A673 (cell line): ENCODE results near the gene RNU2-1. TPM values are rescaled to one million over a fixed set of nuclear protein-coding genes. Genes with fewer than 3 reads are reported as not detected.

Experiments used
- BruUV-seq: library from RNA; stranded (reverse); fragments of 400-500 nt; replicated peaks from 2 replicates; lab custom pipeline; 2021; lab: Mats Ljungman, UMichigan
- CTCF ChIA-PET: fragments of 300-600 bp; sonication (Branson Sonifier 250); formaldehyde crosslinking; loops from one replicate; lab custom pipeline; 2022; ENCODE audit warnings: antibody characterized with exemption; lab: Charles Lee
- POLR2A ChIA-PET: fragments of 300-600 bp; sonication (Branson Sonifier 250); formaldehyde crosslinking; loops from one replicate; lab custom pipeline; 2022; ENCODE audit warnings: antibody characterized with exemption; ENCODE audit not compliant: low non-redundant PET; lab: Charles Lee
- DNase-seq: peaks from one replicate; pipeline ENCODE4 v3.0.0-alpha.2; 2015; ENCODE audit warnings: low spot score
- H3K27ac ChIP-seq: fragments of 200-600 bp; sonication (generic); 2 replicates; pipeline ENCODE4 v1.5.1; 2016; ENCODE audit warnings: mixed run types, low read depth, mild to moderate bottlenecking, mixed read lengths, antibody characterized with exemption, low read length; ENCODE audit not compliant: poor library complexity, severe bottlenecking
- H3K27me3 ChIP-seq: fragments of 200-600 bp; sonication (generic); replicated peaks from 2 replicates; pipeline ENCODE4 v1.6.1; 2017; ENCODE audit warnings: mixed run types, low read depth, mild to moderate bottlenecking, mixed read lengths, antibody characterized with exemption, low read length; ENCODE audit not compliant: insufficient read depth, poor library complexity
- H3K36me3 ChIP-seq: fragments of 200-600 bp; sonication (generic); 2 replicates; pipeline ENCODE4 v1.6.1; 2016; ENCODE audit warnings: mixed run types, mild to moderate bottlenecking, mixed read lengths, antibody characterized with exemption, low read length; ENCODE audit not compliant: insufficient read depth, poor library complexity, severe bottlenecking
- H3K4me1 ChIP-seq: fragments of 200-600 bp; sonication (generic); 2 replicates; pipeline ENCODE4 v1.6.1; 2017; ENCODE audit warnings: mixed run types, mild to moderate bottlenecking, mixed read lengths, antibody characterized with exemption, low read length; ENCODE audit not compliant: insufficient read depth, poor library complexity, severe bottlenecking
- H3K4me3 ChIP-seq: fragments of 200-600 bp; sonication (generic); 2 replicates; pipeline ENCODE4 v1.5.1; 2016; ENCODE audit warnings: low read depth, mixed run types, mild to moderate bottlenecking, mixed read lengths, low read length; ENCODE audit not compliant: poor library complexity, severe bottlenecking
- H3K9me3 ChIP-seq: fragments of 200-600 bp; sonication (generic); 2 replicates; pipeline ENCODE4 v1.6.1; 2016; ENCODE audit warnings: mixed run types, low read depth, mild to moderate bottlenecking, mixed read lengths, antibody characterized with exemption, low read length; ENCODE audit not compliant: poor library complexity, severe bottlenecking
- EZH2 ChIP-seq: fragments of 200-600 bp; sonication (generic); IDR thresholded peaks from 2 replicates; pipeline ENCODE4 v1.6.1; 2017; ENCODE audit warnings: borderline replicate concordance, low read depth, mild to moderate bottlenecking, mixed read lengths, antibody characterized with exemption, low read length; ENCODE audit not compliant: poor library complexity, severe bottlenecking
- intact Hi-C: fragments of 100-400 bp; cut with micrococcal nuclease; formaldehyde crosslinking; loops from one replicate; pipeline ENCODE4 v1.10.0; 2022; ENCODE audit not compliant: unreplicated experiment
- total RNA-seq: library from RNA; stranded (reverse); gene quantifications from 2 replicates; pipeline ENCODE4 v1.2.3, GENCODE V29; 2021
- TF ChIP-seq, protein P1 (sequence below): fragments of 300-800, 200-600 bp; sonication (generic); conservative IDR thresholded peaks from 2 replicates; pipeline ENCODE4 v1.5.1; 2017; ENCODE audit warnings: low read depth, mild to moderate bottlenecking, antibody characterized with exemption, low read length, moderate library complexity, mixed read lengths

RNU2-1 gene
- total RNA-seq, 1 experiment from 2014 or later: 3,906 TPM

DNA sequence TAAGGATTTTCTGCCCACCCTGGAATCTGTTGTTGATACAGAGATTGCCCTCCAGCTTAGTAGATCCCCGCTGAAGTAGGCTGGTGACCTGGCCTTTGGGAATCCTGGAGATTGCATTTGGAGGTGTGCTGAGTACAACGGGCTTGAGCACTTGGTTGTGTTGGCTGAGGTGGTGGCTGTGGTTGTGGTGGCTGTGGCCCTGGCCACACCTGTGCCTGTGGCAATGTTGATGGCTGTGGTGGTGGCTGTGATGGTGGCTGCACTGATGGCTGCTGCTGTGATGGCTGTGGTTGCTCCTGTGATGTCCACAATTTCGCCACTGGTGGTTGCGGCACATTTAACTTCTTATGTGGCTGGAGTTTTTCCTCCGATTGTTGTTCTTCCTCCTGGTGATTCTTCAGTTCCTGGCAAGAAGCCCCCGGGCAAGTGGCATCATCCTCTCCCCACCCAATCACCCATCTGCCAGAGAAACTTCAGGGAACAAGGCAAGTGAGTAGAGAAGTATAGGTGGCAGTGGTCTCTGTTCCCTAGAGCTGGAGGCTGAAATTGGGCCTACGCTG, 9.6 kb downstream of the RNU2-1 start:
- Histone ChIP-seq H3K27me3 (no peaks in the 10 kb centered on the region), H3K4me3 (no peak overlapping the region), H3K9me3 (no peaks in the 10 kb centered on the region), H3K27ac (no peak overlapping the region), H3K4me1 (no peaks in the 10 kb centered on the region), H3K36me3 (no peaks in the 10 kb centered on the region)
- no peak for DNase-seq
- POLR2A ChIA-PET: interaction anchor here (0.6 kb wide), 1 partner anchor 92 kb away, joined by 8 read pairs; no protein-coding TSS in a partner anchor
- intact Hi-C loops: no loop called here
- CTCF ChIA-PET: no interaction called here
- no TSS peak for BruUV-seq
- TF ChIP-seq, protein P1, sequence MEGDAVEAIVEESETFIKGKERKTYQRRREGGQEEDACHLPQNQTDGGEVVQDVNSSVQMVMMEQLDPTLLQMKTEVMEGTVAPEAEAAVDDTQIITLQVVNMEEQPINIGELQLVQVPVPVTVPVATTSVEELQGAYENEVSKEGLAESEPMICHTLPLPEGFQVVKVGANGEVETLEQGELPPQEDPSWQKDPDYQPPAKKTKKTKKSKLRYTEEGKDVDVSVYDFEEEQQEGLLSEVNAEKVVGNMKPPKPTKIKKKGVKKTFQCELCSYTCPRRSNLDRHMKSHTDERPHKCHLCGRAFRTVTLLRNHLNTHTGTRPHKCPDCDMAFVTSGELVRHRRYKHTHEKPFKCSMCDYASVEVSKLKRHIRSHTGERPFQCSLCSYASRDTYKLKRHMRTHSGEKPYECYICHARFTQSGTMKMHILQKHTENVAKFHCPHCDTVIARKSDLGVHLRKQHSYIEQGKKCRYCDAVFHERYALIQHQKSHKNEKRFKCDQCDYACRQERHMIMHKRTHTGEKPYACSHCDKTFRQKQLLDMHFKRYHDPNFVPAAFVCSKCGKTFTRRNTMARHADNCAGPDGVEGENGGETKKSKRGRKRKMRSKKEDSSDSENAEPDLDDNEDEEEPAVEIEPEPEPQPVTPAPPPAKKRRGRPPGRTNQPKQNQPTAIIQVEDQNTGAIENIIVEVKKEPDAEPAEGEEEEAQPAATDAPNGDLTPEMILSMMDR: no peak
- TF ChIP-seq EZH2: no peak

DNA sequence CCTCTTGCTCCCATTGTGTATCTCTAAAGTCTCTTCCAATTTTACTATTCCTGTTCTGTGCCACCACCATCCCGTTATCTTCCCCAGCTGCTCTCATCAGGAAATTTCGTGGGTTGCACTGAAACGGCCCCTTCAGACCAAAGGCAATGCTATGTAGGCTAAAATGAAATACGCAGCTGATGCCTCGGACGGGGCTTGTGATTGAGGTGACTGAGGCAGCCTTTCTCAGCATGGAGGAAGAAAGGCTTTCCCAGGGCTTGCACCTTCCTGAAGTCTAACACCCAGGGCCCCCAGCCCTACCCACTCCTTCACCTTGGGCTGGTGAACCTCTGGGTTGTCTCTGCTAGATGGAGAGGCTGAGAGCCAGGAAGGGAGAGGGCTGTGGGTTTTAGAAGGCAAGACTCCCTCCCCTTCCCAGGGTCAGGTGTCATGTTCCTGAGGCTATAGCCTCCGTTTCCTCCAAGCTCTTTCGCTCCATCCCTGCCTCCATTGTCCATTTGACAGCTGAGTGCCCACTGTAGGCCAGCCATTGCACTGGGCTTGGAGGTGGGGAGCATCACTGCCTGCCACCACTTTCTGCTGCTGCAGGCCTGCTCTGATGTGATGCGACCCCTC, 13.2 kb downstream of the RNU2-1 start:
- ChIA-PET CTCF (no interaction called here), POLR2A (no interaction called here)
- Histone ChIP-seq H3K4me3 (no peak overlapping the region), H3K27me3 (no peaks in the 10 kb centered on the region), H3K4me1 (no peaks in the 10 kb centered on the region), H3K9me3 (no peaks in the 10 kb centered on the region), H3K36me3 (no peaks in the 10 kb centered on the region), H3K27ac (no peak overlapping the region)
- intact Hi-C loops: no loop called here
- BruUV-seq: no TSS peak
- no peak for DNase-seq
- TF ChIP-seq EZH2: no peak
- TF ChIP-seq, protein P1: no peak

DNA sequence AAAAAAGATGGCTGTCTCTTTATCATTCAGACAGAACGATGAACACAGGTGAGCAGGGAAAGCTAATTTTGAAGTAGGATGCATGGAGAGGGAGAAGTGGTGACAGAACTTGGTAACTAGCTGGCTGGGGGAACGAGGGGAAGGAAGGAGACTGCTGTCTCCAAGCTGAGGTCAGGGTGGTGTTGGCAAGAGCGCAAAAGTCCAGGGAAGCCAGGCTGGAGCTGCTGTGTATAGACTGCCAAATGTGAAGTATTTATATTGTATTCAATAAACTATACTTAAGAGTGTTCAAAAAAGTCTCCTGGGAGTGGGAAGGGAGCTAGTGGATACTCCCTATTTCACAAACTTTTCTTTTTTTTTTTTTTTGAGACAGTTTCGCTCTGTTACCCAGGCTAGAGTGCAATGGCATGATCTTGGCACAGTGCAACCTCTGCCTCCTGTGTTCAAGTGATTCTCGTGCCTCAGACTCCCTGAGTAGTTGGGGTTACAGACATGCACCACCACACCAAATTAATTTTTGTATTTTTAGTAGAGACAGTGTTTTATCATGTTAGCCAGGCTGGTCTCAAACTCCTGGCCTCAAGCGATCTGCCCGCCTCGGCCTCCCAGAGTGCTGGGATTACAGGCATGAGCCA, 13.9 kb downstream of the RNU2-1 start:
- Histone ChIP-seq H3K27ac (no peak overlapping the region), H3K27me3 (no peaks in the 10 kb centered on the region), H3K4me1 (no peaks in the 10 kb centered on the region), H3K9me3 (no peaks in the 10 kb centered on the region), H3K36me3 (no peaks in the 10 kb centered on the region), H3K4me3 (no peak overlapping the region)
- no peak for DNase-seq
- no peak for TF ChIP-seq EZH2
- TF ChIP-seq, protein P1: no peak
- BruUV-seq: no TSS peak
- POLR2A ChIA-PET: no interaction called here
- intact Hi-C loops: no loop called here
- CTCF ChIA-PET: no interaction called here
